Nephron (organoid): ENCODE measurements around the gene AGT.

ENCODE experiments used
- H3K27ac Mint-ChIP-seq, 3 experiments: 2 replicates each; pipeline ENCODE4 v1.8.0; 2020; ENCODE audit warnings: mixed read lengths in 3 of 3, mild to moderate bottlenecking in 2 of 3, moderate library complexity in 1 of 3
- H3K27me3 Mint-ChIP-seq: 2 replicates; pipeline ENCODE4 v1.8.0; 2021; ENCODE audit warnings: low read depth, mild to moderate bottlenecking, moderate library complexity, mixed read lengths
- H3K36me3 Mint-ChIP-seq: 2 replicates; pipeline ENCODE4 v1.8.0; 2020; ENCODE audit warnings: low read depth, mixed read lengths
- H3K4me1 Mint-ChIP-seq: 2 replicates; pipeline ENCODE4 v1.8.0; 2020; ENCODE audit warnings: mixed read lengths
- H3K4me3 Mint-ChIP-seq, 3 experiments: 2 replicates each; pipeline ENCODE4 v1.8.0; 2020; ENCODE audit warnings: mild to moderate bottlenecking in 3 of 3, mixed read lengths in 3 of 3, moderate library complexity in 2 of 3
- H3K9me3 Mint-ChIP-seq: 2 replicates; pipeline ENCODE4 v1.8.0; 2020; ENCODE audit warnings: mixed read lengths
- CTCF ChIP-seq, 3 experiments: fragments of 200-600 bp; sonication (generic); IDR thresholded peaks; one replicate each; pipeline ENCODE4 v1.5.0; 2021; ENCODE audit warnings: antibody characterized with exemption in 3 of 3; ENCODE audit not compliant: unreplicated experiment in 3 of 3

AGT gene

GRCh38 chr1:230682882-230683610, 30.9 kb downstream of the AGT start:
- Mint-ChIP-seq H3K9me3 (no peaks in the 10 kb centered on the region), H3K4me1 (peaks cover 41% of the 10 kb centered on the region), H3K36me3 (peaks cover 66% of the 10 kb centered on the region), H3K27me3 (no peaks in the 10 kb centered on the region), H3K4me3 (no peak overlapping the region), H3K27ac (peak overlapping the region in 1 of 3 experiments; percentile 49)
- TF ChIP-seq CTCF (IDR thresholded peaks at IDR 0.05; ENCODE audit: unreplicated experiment in 3 of 3), result no peak

GRCh38 chr1:230682274-230682673, 31.6 kb downstream of the AGT start:
- no peak for TF ChIP-seq CTCF (IDR thresholded peaks at IDR 0.05; ENCODE audit: unreplicated experiment in 3 of 3)

GRCh38 chr1:230681599-230681998, 32.3 kb downstream of the AGT start:
- Mint-ChIP-seq H3K4me3 (no peak overlapping the region), H3K4me1 (peaks cover 41% of the 10 kb centered on the region), H3K9me3 (peaks cover 4% of the 10 kb centered on the region), H3K27me3 (no peaks in the 10 kb centered on the region), H3K27ac (peak overlapping the region; percentile 53 to 77 (median 76)), H3K36me3 (peaks cover 68% of the 10 kb centered on the region)
- TF ChIP-seq CTCF (IDR thresholded peaks at IDR 0.05; ENCODE audit: unreplicated experiment in 3 of 3), result no peak

More at GRCh38 chr1:230682274-230682673, 31.6 kb downstream of the AGT start:
- H3K9me3 Mint-ChIP-seq, result no peaks in the 10 kb centered on the region
- H3K4me1 Mint-ChIP-seq, result peaks cover 41% of the 10 kb centered on the region
- no peak overlapping the region for H3K4me3 Mint-ChIP-seq
- peaks cover 67% of the 10 kb centered on the region for H3K36me3 Mint-ChIP-seq
- no peaks in the 10 kb centered on the region for H3K27me3 Mint-ChIP-seq
- peak overlapping the region in 2 of 3 experiments; percentile 53 to 82 for H3K27ac Mint-ChIP-seq

GRCh38 chr1:230680300-230681025, 33.5 kb downstream of the AGT start:
- H3K4me3 Mint-ChIP-seq, result no peak overlapping the region
- peaks cover 12% of the 10 kb centered on the region for H3K9me3 Mint-ChIP-seq
- no peak for TF ChIP-seq CTCF (IDR thresholded peaks at IDR 0.05; ENCODE audit: unreplicated experiment in 3 of 3)

GRCh38 chr1:230679825-230680224, 34.1 kb downstream of the AGT start:
- Mint-ChIP-seq H3K9me3 (peaks cover 12% of the 10 kb centered on the region), H3K4me3 (no peak overlapping the region), H3K36me3 (peaks cover 66% of the 10 kb centered on the region), H3K4me1 (peaks cover 41% of the 10 kb centered on the region), H3K27ac (peak overlapping the region in 2 of 3 experiments; percentile 59 to 84), H3K27me3 (no peaks in the 10 kb centered on the region)
- no peak for TF ChIP-seq CTCF (IDR thresholded peaks at IDR 0.05; ENCODE audit: unreplicated experiment in 3 of 3)

More at GRCh38 chr1:230680300-230681025, 33.5 kb downstream of the AGT start:
- Mint-ChIP-seq H3K36me3 (peaks cover 69% of the 10 kb centered on the region), H3K27ac (peak overlapping the region in 1 of 3 experiments; percentile 59), H3K27me3 (no peaks in the 10 kb centered on the region), H3K4me1 (peaks cover 41% of the 10 kb centered on the region)
